OCI-M2 (cell line): ENCODE measurements around the gene BLTP3A.
"Not testable (repeated sequence)": the region's sequence is repeated elsewhere in the genome, so short reads cannot be mapped to it uniquely, and the experiment has no call there.

Experiments
- DNase-seq: peaks from one replicate; lab custom pipeline; 2025; ENCODE audit not compliant: unreplicated experiment; lab: John Stamatoyannopoulos, UW

BLTP3A gene

GRCh38 chr6:34791701-34792604, at the start of gene BLTP3A:
Gene BLTP3A, plus strand, starts transcription at chr6:34792083. Its CDS starts 168 bp downstream, at chr6:34792251.
- peak; percentile 27 for DNase-seq

- DNase-seq, result no peak
Observed at GRCh38 chr6:34742094-34742493, 49.8 kb upstream of the BLTP3A start.

- DNase-seq, result no peak
Observed at GRCh38 chr6:34743625-34744293, 48.1 kb upstream of the BLTP3A start.

DNA sequence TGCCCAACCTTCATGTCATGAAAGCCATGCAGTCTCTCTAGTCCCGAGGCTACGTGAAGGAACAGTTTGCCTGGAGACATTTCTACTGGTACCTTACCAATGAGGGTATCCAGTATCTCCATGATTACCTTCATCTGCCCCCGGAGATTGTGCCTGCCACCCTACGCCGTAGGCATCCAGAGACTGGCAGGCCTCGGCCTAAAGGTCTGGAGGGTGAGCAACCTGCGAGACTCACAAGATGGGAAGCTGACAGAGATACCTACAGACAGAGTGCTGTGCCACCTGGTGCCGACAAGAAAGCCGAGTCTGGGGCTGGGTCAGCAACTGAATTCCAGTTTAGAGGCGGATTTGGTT, 47.6 kb upstream of the BLTP3A start:
- DNase-seq, result not testable (repeated sequence)

- peak; percentile 20 for DNase-seq
Observed at GRCh38 chr6:34745277-34746103, 46.4 kb upstream of the BLTP3A start.

GRCh38 chr6:34746104-34746846, 45.6 kb upstream of the BLTP3A start:
- no peak for DNase-seq

- DNase-seq, result no peak
Observed at GRCh38 chr6:34748757-34749156, 43.1 kb upstream of the BLTP3A start.

DNA sequence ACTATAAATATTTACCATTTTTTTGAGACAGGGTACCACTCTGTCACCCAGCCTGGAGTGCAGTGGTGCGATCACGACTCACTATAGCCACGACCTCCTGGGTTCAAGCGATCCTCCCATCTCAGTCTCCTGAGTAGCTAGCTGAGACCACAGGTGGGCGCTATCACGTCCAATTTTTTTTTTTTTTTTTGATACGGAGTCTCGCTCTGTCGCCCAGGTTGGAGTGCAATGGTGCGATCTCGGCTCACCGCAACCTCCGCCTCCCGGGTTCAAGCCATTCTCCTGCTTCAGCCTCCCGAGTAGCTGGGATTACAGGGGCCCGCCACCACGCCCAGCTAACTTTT, 35.4 kb upstream of the BLTP3A start:
- not testable (repeated sequence) for DNase-seq

- no peak for DNase-seq
Observed at GRCh38 chr6:34757687-34758274, 34.1 kb upstream of the BLTP3A start.

- no peak for DNase-seq
Observed at GRCh38 chr6:34760108-34760507, 31.8 kb upstream of the BLTP3A start.

DNA sequence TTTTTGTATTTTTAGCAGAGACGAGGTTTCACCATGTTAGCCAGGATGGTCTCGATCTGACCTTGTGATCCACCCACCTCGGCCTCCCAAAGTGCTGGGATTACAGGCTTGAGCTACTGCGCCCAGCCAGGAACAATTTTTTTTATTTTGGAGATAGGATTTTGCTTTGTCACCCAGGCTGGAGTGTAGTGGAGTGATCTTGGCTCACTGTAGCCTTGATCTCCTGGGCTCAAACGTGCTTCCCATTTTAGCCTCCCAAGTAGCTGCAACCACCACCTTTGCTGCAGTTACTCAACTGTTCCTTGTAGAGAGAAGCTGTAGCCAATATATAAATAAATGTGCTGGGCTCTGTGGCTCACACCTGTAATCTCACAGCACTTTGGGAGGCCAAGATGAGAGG, 30.2 kb upstream of the BLTP3A start:
- not testable (repeated sequence) for DNase-seq

DNA sequence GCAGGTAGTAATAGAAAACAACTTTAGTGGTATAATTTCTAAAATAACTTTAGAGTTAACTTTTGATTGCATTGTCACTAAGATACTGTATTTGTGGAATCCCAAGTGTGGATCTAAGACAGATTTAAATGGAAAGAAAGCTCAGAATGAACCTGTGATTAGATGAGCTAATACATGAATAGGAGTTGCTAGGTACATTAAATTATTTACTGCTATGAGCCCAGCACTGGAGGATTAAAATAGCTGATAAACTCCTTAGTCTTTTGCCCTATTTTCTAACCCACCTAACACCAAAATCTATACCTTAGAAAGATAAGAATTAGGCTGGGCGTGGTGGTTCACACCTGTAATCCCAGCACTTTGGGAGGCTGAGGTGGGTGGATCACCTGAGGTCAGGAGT, 23.7 kb upstream of the BLTP3A start:
- DNase-seq, result no peak

DNA sequence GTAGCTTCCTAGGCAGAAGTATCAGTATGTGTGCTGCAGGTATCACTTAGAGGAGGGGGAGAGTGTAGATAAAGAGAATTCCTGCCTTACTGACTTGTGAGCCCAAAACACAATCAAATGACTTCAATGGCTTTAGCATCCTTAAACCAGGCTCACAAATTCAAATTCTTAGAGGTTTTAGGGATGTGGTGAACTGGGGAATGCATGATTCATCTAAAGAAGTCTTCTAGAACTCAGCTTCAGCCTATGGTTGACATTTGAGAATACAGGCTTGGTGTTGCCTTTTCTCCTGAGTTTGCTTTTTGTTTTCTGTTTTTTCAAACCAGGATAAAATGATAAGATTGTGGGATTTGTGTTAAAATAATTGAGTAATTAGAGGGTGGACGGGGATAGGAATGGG, 20.2 kb upstream of the BLTP3A start:
- no peak for DNase-seq

DNA sequence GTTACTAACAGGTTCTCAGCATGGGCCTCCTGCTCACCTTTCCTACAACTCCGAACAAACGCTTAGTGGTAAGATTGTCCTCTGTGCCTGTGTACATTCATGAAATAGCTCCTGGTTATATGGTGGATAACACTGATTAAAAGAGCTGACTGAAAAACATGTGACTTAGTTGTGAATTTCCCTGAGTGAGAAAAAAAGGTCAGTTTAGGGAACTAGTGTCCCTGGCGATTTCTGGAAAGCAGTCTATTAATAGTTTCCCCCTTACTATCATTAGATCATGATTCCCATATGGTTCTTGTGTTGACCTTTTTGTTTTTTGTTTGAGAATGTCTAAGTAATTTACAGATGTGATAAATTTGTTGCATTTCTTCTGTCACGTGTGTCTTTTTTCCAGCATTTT, 18.9 kb upstream of the BLTP3A start:
- no peak for DNase-seq

GRCh38 chr6:34773916-34774315, 18.0 kb upstream of the BLTP3A start:
- no peak for DNase-seq

DNA sequence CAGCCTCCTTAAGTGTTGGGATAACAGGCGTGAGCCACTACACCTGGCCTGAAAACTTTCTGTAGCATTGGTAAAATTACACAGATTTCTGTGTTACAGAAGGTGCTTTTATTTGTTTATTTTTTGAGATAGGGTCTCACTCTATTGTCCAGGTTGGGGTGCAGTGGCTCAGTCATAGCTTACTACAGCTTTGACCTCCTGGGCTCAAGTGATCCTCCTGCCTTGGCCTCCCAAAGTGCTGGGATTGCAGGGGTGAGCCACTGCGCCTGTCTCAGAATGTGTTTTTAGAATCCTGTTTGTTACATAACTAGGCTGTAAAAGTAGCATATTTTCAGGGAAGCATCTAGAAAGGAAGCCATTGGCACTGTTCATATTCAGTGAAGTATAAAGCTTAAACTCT, 16.9 kb upstream of the BLTP3A start:
- DNase-seq, result no peak

DNA sequence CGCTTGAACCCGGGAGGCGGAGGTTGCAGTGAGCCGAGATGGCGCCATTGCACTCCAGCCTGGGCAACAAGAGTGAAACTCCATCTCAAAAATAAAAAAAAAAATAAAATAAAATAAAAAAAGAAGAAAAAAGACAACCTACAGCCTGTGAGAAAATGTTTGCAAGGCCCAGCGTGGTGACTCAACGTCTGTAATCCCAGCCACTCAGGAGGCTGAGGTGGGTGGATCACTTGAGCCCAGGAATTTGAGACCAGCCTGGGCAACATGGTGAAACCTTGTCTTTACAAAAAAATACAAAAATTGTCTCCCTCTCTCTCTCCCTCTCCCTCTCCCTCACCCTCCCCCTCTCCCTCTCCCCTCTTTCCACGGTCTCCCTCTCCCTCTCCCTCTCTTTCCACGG, 6.5 kb upstream of the BLTP3A start:
- not testable (repeated sequence) for DNase-seq

DNA sequence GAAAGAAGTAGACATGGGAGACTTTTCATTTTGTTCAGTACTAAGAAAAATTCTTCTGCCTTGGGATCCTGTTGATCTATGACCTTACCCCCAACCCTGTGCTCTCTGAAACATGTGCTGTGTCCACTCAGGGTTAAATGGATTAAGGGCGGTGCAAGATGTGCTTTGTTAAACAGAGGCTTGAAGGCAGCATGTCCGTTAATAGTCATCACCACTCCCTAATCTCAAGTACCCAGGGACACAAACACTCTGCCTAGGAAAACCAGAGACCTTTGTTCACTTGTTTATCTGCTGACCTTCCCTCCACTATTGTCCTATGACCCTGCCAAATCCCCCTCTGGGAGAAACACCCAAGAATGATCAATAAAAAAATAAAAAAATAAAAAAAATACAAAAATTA, 4.7 kb upstream of the BLTP3A start:
- not testable (repeated sequence) for DNase-seq

GRCh38 chr6:34788111-34788510, 3.8 kb upstream of the BLTP3A start:
- no peak for DNase-seq

DNA sequence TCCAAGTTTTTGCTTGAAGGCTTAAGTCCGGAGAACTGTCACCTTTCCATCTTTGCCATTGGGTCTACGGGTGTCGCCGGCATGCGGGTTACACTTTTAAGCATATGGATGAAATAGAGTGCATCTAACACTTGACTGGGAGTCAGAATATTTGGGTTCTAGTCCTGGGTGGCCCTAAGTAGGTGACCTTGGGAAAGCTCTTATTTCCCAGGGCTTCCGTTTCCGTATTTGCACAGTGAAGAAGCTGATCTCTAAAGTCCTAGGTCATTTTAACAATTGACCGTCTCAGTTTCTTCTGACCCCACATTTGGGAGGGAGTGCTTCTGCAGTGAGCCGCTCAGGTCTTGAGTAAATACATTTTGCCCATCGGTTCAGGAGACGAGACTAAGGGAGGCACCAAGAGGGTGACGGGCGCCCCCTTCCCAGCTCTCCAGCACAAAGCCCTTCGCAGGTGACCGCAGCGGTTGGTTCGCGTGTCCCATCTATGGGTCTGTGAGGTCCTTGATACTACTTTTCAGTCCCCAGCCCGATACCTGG, 651 bp upstream of the BLTP3A start:
- DNase-seq, result no peak
